Ascending aorta (tissue), 2 donors: ENCODE data around the gene KLRF1. TPM values are rescaled to one million over a fixed set of nuclear protein-coding genes. Genes with fewer than 3 reads are reported as not detected.

Source experiments
- DNase-seq, 2 donors: peaks; one replicate each; pipeline ENCODE4 v3.0.0-alpha.2; 2019; ENCODE audit warnings: low spot score in 2 of 2
- H3K27ac ChIP-seq, 2 donors: fragments of 200-600 bp; sonication (generic); one replicate each; pipeline ENCODE4 v1.5.1; 2016 to 2017; ENCODE audit warnings: mild to moderate bottlenecking in 1 of 2
- H3K27me3 ChIP-seq: fragments of 200-600 bp; sonication (generic); one replicate; pipeline ENCODE4 v1.5.1; 2017
- H3K36me3 ChIP-seq, 2 donors: fragments of 200-600 bp; sonication (generic); one replicate each; pipeline ENCODE4 v1.5.1; 2016
- H3K4me1 ChIP-seq, 2 donors: fragments of 200-600 bp; sonication (generic); one replicate each; pipeline ENCODE4 v1.5.1; 2016 to 2017; ENCODE audit warnings: mild to moderate bottlenecking in 1 of 2
- H3K4me3 ChIP-seq, 2 donors: fragments of 200-600 bp; sonication (generic); one replicate each; pipeline ENCODE4 v1.5.1; 2016 to 2017; ENCODE audit warnings: mild to moderate bottlenecking in 1 of 2
- H3K9me3 ChIP-seq, 2 donors: fragments of 200-600 bp; sonication (generic); one replicate each; pipeline ENCODE4 v1.5.1; 2016
- intact Hi-C: fragments of 100-400 bp; cut with DNase I; formaldehyde crosslinking; loops from one replicate; pipeline ENCODE4 v1.15.1; 2023
- total RNA-seq: library from RNA; depleted of rRNA; stranded (reverse); fragments of >200 nt; gene quantifications from one replicate; pipeline ENCODE4 v1.1.0, GENCODE V29; 2016
- TF ChIP-seq, protein P1 (sequence below), 3 experiments: fragments of 200-600 bp in 2 of 3; fragments of 450-650 bp in 1 of 3; sonication (generic) in 2 of 3; IDR thresholded peaks; one replicate each; pipeline ENCODE4 v1.5.1; 2016 to 2019; ENCODE audit warnings: antibody characterized with exemption in 3 of 3, mild to moderate bottlenecking in 1 of 3, moderate library complexity in 1 of 3

The KLRF1 gene, protein sequence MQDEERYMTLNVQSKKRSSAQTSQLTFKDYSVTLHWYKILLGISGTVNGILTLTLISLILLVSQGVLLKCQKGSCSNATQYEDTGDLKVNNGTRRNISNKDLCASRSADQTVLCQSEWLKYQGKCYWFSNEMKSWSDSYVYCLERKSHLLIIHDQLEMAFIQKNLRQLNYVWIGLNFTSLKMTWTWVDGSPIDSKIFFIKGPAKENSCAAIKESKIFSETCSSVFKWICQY
- not detected for total RNA-seq

DNA sequence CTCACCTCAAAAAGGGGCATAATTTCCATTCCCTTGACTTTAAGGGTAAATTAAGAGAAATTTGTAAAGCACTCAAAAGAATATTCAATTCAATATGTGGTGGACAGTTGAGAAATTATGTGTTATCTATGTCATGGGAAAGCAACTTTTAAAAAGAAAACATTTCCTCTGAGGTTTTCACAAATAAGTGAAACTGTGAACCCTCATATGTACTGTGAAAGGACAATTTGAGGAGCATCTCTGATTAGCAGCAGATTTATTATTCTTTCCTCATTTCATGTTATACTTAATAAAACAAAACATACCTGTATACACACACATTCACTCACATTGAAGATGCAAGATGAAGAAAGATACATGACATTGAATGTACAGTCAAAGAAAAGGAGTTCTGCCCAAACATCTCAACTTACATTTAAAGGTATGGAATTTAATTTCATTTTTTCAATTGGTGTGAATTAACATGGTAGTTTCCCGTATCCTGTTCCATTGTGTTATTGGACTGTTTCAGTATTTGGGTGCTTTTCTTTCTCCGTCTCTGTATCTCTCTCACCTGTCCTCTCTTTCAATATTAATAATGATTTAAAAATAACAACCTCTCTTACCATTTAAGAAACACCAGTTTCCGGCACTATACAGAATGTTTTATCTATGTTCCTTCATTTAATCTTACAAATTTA lies at the start of gene KLRF1:
Gene KLRF1 (plus strand): TSS at position 273 of the 680 bp plus-strand sequence. CDS start 64 bp downstream, at position 337.
- TF ChIP-seq, protein P1, sequence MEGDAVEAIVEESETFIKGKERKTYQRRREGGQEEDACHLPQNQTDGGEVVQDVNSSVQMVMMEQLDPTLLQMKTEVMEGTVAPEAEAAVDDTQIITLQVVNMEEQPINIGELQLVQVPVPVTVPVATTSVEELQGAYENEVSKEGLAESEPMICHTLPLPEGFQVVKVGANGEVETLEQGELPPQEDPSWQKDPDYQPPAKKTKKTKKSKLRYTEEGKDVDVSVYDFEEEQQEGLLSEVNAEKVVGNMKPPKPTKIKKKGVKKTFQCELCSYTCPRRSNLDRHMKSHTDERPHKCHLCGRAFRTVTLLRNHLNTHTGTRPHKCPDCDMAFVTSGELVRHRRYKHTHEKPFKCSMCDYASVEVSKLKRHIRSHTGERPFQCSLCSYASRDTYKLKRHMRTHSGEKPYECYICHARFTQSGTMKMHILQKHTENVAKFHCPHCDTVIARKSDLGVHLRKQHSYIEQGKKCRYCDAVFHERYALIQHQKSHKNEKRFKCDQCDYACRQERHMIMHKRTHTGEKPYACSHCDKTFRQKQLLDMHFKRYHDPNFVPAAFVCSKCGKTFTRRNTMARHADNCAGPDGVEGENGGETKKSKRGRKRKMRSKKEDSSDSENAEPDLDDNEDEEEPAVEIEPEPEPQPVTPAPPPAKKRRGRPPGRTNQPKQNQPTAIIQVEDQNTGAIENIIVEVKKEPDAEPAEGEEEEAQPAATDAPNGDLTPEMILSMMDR (IDR thresholded peaks at IDR 0.05), result no peak
- H3K4me1 ChIP-seq, result no peaks in the 10 kb centered on the region
- intact Hi-C loops, result no loop called here
- H3K27ac ChIP-seq, result no peak within 1 kb of the TSS
- DNase-seq, result no peak
- H3K9me3 ChIP-seq, result no peaks in the 10 kb centered on the region
- H3K27me3 ChIP-seq, result no peaks in the 10 kb centered on the region
- H3K4me3 ChIP-seq, result no peak within 1 kb of the TSS
- H3K36me3 ChIP-seq, result no peaks in the 10 kb centered on the region

DNA sequence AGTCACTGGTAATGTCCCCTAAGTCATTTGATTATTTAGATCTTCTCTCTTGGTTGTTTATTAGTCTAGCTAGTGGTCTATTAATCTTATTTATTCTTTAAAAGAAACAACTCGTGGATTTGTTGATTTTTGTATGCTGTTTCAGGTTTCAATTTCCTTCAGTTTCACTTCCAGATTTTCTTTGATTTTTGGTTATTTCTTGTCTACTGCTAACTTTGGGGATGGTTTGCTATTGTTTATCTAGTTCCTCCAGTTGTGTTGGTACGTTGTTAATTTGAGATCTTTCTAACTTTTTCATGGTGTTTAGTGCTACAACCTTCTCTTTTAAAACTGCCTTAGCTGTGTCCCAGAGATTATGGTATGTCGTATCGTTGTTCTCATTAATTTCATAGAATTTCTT lies 48.1 kb upstream of the KLRF1 start:
- Histone ChIP-seq H3K4me3 (no peak overlapping the region), H3K27me3 (no peaks in the 10 kb centered on the region), H3K4me1 (no peaks in the 10 kb centered on the region), H3K36me3 (no peaks in the 10 kb centered on the region), H3K27ac (no peak overlapping the region), H3K9me3 (no peaks in the 10 kb centered on the region)
- no peak for DNase-seq
- TF ChIP-seq, protein P1 (IDR thresholded peaks at IDR 0.05), result no peak
- intact Hi-C loops, result no loop called here

DNA sequence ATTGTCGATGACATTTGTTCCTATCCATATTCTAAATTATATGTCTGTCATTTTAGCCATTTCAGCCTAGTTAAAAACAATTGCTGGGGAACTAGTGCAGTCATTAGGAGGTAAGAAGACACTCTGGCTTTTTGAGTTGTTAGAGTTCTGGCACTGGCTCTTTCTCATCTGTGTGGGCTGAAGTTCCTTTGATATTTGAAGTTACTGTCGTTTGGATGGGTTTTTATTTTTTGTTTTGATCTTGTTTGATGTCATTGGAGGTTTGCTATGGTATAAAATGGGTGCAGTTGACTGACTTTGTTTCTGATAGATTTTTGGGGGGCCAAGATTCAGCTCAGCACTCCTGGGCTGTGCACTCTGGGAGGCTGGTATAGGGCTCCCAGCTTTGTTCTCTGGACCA lies 45.9 kb upstream of the KLRF1 start:
- no peaks in the 10 kb centered on the region for H3K4me1 ChIP-seq
- no peak overlapping the region for H3K27ac ChIP-seq
- no peaks in the 10 kb centered on the region for H3K36me3 ChIP-seq
- no peak for DNase-seq
- TF ChIP-seq, protein P1 (IDR thresholded peaks at IDR 0.05), result no peak
- intact Hi-C loops, result no loop called here
- no peaks in the 10 kb centered on the region for H3K27me3 ChIP-seq
- H3K9me3 ChIP-seq, result no peaks in the 10 kb centered on the region
- no peak overlapping the region for H3K4me3 ChIP-seq

- H3K9me3 ChIP-seq, result no peaks in the 10 kb centered on the region
- TF ChIP-seq, protein P1 (IDR thresholded peaks at IDR 0.05), result no peak
- H3K4me3 ChIP-seq, result no peak overlapping the region
- no peaks in the 10 kb centered on the region for H3K36me3 ChIP-seq
- DNase-seq, result no peak
- no peaks in the 10 kb centered on the region for H3K27me3 ChIP-seq
- H3K27ac ChIP-seq, result no peak overlapping the region
- no peaks in the 10 kb centered on the region for H3K4me1 ChIP-seq
- intact Hi-C loops, result no loop called here
Measured at GRCh38 chr12:9782547-9783382, 44.5 kb upstream of the KLRF1 start.

DNA sequence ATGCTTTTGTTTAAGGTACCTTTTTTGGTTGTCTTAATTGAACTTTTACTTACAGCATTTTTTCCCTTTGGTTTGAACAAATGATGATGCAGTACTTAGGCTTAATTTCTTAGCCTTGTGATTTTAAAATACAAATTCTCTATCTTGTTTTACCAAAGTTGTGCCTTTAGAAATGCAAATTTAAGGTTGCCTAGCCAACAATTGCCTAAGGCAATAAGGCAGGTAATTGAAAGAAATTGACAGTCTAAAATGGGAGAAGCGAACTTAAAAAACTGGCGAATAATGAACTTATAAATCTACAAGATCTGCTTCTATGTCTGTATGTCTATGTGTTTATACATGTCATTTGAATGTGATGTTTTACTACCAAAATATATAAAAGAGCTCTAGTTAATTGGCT lies 43.0 kb upstream of the KLRF1 start:
- TF ChIP-seq, protein P1 (IDR thresholded peaks at IDR 0.05), result no peak
- intact Hi-C loops, result no loop called here
- no peak overlapping the region for H3K4me3 ChIP-seq

More for the DNA sequence above, 43.0 kb upstream of the KLRF1 start:
- no peaks in the 10 kb centered on the region for H3K4me1 ChIP-seq
- H3K36me3 ChIP-seq, result no peaks in the 10 kb centered on the region
- H3K27ac ChIP-seq, result no peak overlapping the region
- DNase-seq, result no peak
- H3K27me3 ChIP-seq, result no peaks in the 10 kb centered on the region
- no peaks in the 10 kb centered on the region for H3K9me3 ChIP-seq
